SK-N-SH treated with all-trans-retinoic acid at 6 μM for 48 hours (cell line): ENCODE results near the gene ARFRP1.

Experiments
- ARNTL ChIP-seq: fragments of 450-650 bp; formaldehyde crosslinking; IDR thresholded peaks from 2 replicates; pipeline ENCODE4 v1.5.0; 2020; ENCODE audit warnings: low read depth, mild to moderate bottlenecking, moderate library complexity, borderline replicate concordance
- CSDC2 ChIP-seq: fragments of 250-450 bp; sonication (Bioruptor Pico); IDR thresholded peaks from 2 replicates; pipeline ENCODE4 v1.5.0; 2020; ENCODE audit warnings: mild to moderate bottlenecking, moderate library complexity
- PATZ1 ChIP-seq: fragments of 250-450 bp; sonication (Bioruptor Pico); IDR thresholded peaks from 2 replicates; pipeline ENCODE4 v1.8.0; 2020; ENCODE audit warnings: mild to moderate bottlenecking, moderate library complexity, borderline replicate concordance
- RARB ChIP-seq: fragments of 250-450 bp; sonication (Bioruptor Pico); IDR thresholded peaks from 2 replicates; pipeline ENCODE4 v1.8.0; 2021; ENCODE audit warnings: mild to moderate bottlenecking, moderate library complexity
- SNAI2 ChIP-seq: fragments of 250-450 bp; sonication (Bioruptor Pico); IDR thresholded peaks from 2 replicates; pipeline ENCODE4 v1.5.0; 2020; ENCODE audit warnings: mild to moderate bottlenecking, moderate library complexity
- TCF4 ChIP-seq: fragments of 250-450 bp; sonication (Bioruptor Pico); IDR thresholded peaks from 2 replicates; pipeline ENCODE4 v1.8.0; 2021; ENCODE audit warnings: mild to moderate bottlenecking, moderate library complexity, borderline replicate concordance
- ZC3H10 ChIP-seq: fragments of 250-450 bp; sonication (Bioruptor Pico); IDR thresholded peaks from 2 replicates; pipeline ENCODE4 v1.5.1; 2021; ENCODE audit warnings: mild to moderate bottlenecking, moderate library complexity
- ZFP30 ChIP-seq: fragments of 450-650 bp; formaldehyde crosslinking; IDR thresholded peaks from 2 replicates; pipeline ENCODE4 v1.5.0; 2022; ENCODE audit warnings: mild to moderate bottlenecking, moderate library complexity
- ZNF565 ChIP-seq: fragments of 450-650 bp; formaldehyde crosslinking; conservative IDR thresholded peaks from 2 replicates; pipeline ENCODE4 v1.5.0; 2020; ENCODE audit warnings: low read depth, mild to moderate bottlenecking, moderate library complexity
- ZNF70 ChIP-seq: fragments of 450-650 bp; formaldehyde crosslinking; IDR thresholded peaks from 2 replicates; pipeline ENCODE4 v1.5.0; 2020; ENCODE audit warnings: mild to moderate bottlenecking, moderate library complexity

DNA sequence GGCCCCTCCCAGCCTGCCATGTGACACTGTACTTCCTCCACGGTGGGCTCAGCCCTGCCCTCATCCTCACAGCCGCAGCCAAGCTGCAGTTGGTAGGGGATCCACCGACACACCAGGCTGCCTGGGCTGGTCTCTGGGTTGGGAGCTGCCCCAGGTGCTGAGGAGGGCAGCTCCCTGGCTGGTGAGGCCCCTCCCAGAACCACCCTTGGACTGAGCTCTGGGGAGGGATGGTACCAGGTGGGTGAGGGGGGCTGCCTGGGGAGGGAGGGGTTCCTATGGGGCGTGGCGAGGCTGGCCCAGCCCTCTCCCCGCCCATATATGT is 11.5 kb downstream of the ARFRP1 start:
- TF ChIP-seq ZNF70 (CRISPR knock-in tag) (no peak), ZNF565 (CRISPR knock-in tag) (no peak), TCF4 (CRISPR knock-in tag) (no peak), ZFP30 (CRISPR knock-in tag) (no peak), ARNTL (no peak), CSDC2 (no peak), PATZ1 (CRISPR knock-in tag) (no peak), RARB (no peak), ZC3H10 (CRISPR knock-in tag) (no peak), SNAI2 (no peak)
